Endothelial cell (in vitro differentiated cells): Measurements from ENCODE around the gene SYNGR3. TPM values are rescaled to one million over a fixed set of nuclear protein-coding genes. Genes with fewer than 3 reads are reported as not detected.
A peak's percentile ranks its signal among the peaks of the same experiment; 100 is the strongest.

Experiments used
- DNase-seq: peaks from one replicate; pipeline ENCODE4 v3.0.0; 2021; ENCODE audit warnings: low spot score
- H3K27ac Mint-ChIP-seq: one replicate; pipeline ENCODE4 v1.8.0; 2021; ENCODE audit warnings: mixed read lengths, inconsistent platforms; ENCODE audit not compliant: unreplicated experiment
- H3K27me3 Mint-ChIP-seq: one replicate; pipeline ENCODE4 v1.8.0; 2021; ENCODE audit warnings: mild to moderate bottlenecking, moderate library complexity, mixed read lengths, inconsistent platforms; ENCODE audit not compliant: unreplicated experiment
- H3K36me3 Mint-ChIP-seq: one replicate; pipeline ENCODE4 v1.8.0; 2021; ENCODE audit warnings: mild to moderate bottlenecking, low read depth, mixed read lengths, inconsistent platforms; ENCODE audit not compliant: unreplicated experiment
- H3K4me1 Mint-ChIP-seq: one replicate; pipeline ENCODE4 v1.8.0; 2021; ENCODE audit warnings: mild to moderate bottlenecking, mixed read lengths, inconsistent platforms; ENCODE audit not compliant: unreplicated experiment
- H3K4me3 Mint-ChIP-seq: one replicate; pipeline ENCODE4 v1.8.0; 2021; ENCODE audit warnings: mild to moderate bottlenecking, mixed read lengths, inconsistent platforms; ENCODE audit not compliant: unreplicated experiment
- H3K9me3 Mint-ChIP-seq: one replicate; pipeline ENCODE4 v1.8.0; 2021; ENCODE audit warnings: mixed read lengths, inconsistent platforms; ENCODE audit not compliant: unreplicated experiment
- total RNA-seq: library from RNA; stranded (reverse); fragmentation: NEBNext Ultra II Directional; extraction: Animal tissue kit (Norgen Biotek cat#: 25700); gene quantifications from one replicate; pipeline ENCODE4 v1.2.1, GENCODE V29; 2021; ENCODE audit not compliant: unreplicated experiment
- TF ChIP-seq, protein P1 (sequence below): fragments of 200-600 bp; sonication (generic); IDR thresholded peaks from one replicate; pipeline ENCODE4 v1.5.0; 2021; ENCODE audit warnings: antibody characterized with exemption; ENCODE audit not compliant: unreplicated experiment

The SYNGR3 gene
- total RNA-seq, 1 donor from 2014 or later, result 0.82 TPM

DNA sequence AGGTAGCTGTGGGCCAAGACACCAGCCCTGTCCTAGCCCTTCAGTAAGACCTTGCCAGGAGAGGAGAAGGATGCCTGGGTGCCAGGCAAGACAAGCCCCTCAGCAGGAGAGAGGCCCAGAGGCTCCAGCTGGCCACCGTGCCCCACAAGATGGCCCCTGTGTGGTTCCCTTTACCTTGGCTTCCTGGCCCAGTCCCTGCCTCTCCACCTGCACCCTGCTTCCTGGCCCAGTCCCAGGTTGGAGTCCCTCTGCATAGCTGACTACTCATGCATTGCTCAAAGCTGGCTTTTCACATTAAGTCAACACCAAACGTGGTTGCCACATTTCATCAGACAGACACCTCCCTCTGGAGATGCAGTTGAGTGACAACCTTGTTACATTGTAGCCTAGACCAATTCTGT is 4.0 kb downstream of the SYNGR3 start:
- peaks cover 4% of the 10 kb centered on the region for H3K4me1 Mint-ChIP-seq
- TF ChIP-seq, protein P1, sequence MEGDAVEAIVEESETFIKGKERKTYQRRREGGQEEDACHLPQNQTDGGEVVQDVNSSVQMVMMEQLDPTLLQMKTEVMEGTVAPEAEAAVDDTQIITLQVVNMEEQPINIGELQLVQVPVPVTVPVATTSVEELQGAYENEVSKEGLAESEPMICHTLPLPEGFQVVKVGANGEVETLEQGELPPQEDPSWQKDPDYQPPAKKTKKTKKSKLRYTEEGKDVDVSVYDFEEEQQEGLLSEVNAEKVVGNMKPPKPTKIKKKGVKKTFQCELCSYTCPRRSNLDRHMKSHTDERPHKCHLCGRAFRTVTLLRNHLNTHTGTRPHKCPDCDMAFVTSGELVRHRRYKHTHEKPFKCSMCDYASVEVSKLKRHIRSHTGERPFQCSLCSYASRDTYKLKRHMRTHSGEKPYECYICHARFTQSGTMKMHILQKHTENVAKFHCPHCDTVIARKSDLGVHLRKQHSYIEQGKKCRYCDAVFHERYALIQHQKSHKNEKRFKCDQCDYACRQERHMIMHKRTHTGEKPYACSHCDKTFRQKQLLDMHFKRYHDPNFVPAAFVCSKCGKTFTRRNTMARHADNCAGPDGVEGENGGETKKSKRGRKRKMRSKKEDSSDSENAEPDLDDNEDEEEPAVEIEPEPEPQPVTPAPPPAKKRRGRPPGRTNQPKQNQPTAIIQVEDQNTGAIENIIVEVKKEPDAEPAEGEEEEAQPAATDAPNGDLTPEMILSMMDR, result no peak
- peak overlapping the region; percentile 64 for H3K27ac Mint-ChIP-seq
- H3K27me3 Mint-ChIP-seq, result peaks cover 13% of the 10 kb centered on the region
- no peaks in the 10 kb centered on the region for H3K9me3 Mint-ChIP-seq
- H3K36me3 Mint-ChIP-seq, result peaks cover 9% of the 10 kb centered on the region
- DNase-seq, result no peak
- H3K4me3 Mint-ChIP-seq, result peak overlapping the region; percentile 31

DNA sequence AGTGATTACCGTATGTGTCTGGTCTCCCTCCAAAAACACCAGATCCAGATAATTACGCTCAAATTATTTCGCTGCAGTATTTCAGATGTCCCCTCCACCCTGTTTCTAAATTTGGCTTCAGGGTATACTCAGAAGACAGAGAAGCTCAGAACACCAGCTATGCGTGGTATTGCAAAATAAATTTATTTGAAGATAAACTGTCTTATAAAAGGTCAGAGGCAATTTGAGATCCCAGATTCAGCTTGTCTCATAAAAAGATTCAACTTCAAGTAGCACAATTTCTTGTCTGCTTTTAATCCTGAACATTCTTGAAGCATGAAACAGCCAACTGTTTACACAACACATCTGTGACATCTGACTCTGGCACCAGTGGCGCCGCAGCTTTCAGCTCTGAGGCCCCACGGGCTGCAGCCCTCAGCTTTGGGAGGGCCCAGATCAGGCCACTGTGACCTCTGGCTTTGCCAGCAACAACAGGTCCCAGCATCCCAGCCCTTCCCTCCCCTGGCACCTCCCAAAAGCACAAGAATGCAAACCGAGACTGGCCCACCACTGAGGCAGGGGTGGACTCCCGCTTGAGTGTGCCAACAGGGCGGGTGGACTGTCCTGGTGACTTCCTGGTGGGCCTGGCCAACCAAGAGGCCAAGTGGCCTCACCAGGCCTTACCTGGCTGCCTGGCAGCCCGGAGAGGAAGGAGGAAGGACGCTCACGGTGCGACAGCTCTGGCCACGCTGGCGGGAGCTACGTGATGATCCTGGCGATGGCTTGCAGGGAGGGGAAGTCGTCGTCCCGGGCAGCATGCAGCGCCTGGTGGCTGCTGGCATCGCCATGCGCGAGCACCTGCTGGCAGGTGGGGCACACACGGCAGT is 8.0 kb downstream of the SYNGR3 start:
- Mint-ChIP-seq H3K4me3 (peak overlapping the region; percentile 49), H3K27me3 (peaks cover 9% of the 10 kb centered on the region), H3K4me1 (no peaks in the 10 kb centered on the region), H3K9me3 (no peaks in the 10 kb centered on the region), H3K27ac (no peak overlapping the region), H3K36me3 (peaks cover 9% of the 10 kb centered on the region)
- TF ChIP-seq, protein P1, result no peak
- no peak for DNase-seq

DNA sequence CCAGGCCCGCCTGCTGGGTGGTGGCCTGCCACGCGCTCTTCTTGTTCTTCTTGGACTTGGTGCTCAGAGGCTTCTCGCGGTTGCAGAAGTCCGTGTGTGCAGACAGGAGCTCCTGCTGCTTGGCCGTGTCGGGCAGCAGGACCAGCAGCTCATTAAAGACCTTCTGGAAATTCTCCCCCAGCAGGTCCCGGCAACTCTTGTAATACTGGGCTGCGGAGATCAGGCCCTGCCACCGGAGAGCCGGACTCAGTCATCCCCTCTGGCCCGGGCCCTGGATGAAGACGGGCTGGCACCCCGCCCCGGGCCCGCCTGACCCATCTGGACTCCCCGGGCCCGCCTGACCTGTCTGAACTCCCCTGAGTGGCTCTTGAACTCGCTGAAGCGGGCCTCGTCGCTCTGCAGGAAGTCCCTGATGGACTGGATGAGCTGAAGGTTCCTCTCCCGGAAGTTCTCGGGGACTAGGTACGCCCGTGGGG is 8.6 kb downstream of the SYNGR3 start:
- Mint-ChIP-seq H3K27ac (no peak overlapping the region), H3K4me3 (no peak overlapping the region), H3K27me3 (peaks cover 9% of the 10 kb centered on the region), H3K9me3 (no peaks in the 10 kb centered on the region), H3K4me1 (no peaks in the 10 kb centered on the region), H3K36me3 (peaks cover 9% of the 10 kb centered on the region)
- TF ChIP-seq, protein P1, result no peak
- DNase-seq, result no peak

DNA sequence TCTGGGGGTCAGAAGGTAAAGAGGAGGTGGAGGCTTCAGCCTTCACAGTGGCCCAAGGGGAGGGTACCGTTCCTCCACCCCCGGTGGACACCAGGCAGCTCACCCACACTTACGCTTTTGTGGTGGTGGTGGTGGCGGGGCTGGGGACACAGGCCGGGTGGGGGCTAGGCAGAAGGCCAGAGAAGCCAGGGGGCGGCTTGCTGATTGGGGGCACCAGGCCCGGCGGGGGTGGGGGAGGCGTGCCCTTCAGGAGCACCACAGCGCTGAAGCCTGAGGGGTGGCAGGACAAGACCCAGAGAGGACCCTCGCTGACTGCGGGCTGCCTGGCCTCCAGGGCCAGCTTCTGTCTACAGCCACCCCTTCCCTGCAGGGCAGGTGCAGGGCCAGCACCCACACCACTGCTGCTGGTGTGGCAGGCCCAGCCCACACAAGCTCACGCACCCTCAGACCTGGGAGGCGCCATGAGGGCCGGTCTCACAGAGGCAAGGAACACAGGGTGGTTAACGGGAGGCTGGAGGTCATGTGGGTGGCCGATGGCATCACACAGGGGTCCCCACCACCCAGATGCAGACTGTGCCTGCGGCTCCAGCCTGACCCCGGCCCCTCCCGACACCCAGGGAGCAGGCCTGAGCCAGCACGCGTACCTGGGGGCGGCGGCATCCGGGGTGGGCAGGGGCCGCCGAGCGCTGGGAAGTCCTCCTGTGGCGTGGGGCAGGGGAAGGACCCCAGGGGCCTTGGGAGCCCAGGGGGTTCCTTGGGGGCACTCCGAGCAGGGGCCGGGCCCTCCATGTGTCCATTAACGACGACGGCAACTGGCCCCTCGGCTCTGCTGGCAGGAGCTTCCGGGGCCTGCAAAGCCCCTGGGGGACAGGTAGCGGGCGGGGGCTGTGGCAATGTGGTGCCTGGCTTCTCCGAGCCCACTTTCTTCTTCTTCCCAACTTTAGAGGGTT is 9.4 kb downstream of the SYNGR3 start:
- peaks cover 5% of the 10 kb centered on the region for H3K27me3 Mint-ChIP-seq
- TF ChIP-seq, protein P1, result no peak

More for the DNA sequence above, 9.4 kb downstream of the SYNGR3 start:
- H3K9me3 Mint-ChIP-seq, result no peaks in the 10 kb centered on the region
- DNase-seq, result no peak
- no peaks in the 10 kb centered on the region for H3K4me1 Mint-ChIP-seq
- peaks cover 9% of the 10 kb centered on the region for H3K36me3 Mint-ChIP-seq
- H3K27ac Mint-ChIP-seq, result no peak overlapping the region
- no peak overlapping the region for H3K4me3 Mint-ChIP-seq
